ENCODE data around the gene ACTL6B.

DNA sequence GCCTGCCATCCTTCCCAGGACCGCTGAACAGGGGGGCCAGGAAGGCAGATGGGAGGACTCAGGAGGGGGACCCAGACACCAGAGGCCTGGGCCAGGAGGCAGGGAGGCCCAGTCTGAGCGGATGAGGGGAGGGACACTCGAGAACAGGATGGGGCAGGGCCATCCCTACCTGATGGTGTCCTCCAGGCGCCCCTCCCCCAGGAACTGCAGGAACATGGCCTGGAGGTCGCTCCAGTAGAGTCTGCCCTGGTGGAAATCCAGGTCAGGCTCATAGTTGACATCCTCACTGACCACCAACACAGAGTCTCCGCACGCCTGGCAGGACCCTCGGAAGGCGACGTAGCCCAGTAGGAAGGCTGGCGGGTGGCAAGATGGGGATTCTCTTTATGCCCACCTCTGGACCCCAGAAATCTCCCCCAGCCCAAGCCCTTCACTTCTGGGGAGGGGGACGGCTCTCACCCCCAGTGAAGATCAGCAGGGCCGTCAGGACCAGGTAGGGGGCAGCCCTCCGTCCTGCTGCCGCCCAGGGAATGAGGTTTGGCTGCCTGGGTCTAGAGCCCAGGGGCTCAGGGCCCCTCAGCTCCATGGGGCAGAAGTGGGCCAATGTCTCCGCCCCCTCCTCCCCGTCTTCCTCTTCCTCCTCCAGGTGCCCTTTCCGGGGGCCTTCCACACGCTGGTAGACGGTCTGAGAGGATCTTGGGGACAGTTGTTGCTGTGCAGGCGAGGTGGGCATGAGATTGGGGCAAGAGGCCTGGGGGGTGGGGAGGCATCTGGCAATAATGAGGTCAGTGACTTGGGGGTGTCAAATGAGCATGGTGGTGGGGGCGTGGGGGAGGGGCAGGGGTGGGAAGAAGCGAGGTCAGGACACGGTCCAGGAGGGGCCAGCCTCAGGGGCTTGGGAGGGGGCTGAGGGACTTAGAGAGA, 15.5 kb downstream of the ACTL6B start:
- TF ChIP-seq, protein P1, sequence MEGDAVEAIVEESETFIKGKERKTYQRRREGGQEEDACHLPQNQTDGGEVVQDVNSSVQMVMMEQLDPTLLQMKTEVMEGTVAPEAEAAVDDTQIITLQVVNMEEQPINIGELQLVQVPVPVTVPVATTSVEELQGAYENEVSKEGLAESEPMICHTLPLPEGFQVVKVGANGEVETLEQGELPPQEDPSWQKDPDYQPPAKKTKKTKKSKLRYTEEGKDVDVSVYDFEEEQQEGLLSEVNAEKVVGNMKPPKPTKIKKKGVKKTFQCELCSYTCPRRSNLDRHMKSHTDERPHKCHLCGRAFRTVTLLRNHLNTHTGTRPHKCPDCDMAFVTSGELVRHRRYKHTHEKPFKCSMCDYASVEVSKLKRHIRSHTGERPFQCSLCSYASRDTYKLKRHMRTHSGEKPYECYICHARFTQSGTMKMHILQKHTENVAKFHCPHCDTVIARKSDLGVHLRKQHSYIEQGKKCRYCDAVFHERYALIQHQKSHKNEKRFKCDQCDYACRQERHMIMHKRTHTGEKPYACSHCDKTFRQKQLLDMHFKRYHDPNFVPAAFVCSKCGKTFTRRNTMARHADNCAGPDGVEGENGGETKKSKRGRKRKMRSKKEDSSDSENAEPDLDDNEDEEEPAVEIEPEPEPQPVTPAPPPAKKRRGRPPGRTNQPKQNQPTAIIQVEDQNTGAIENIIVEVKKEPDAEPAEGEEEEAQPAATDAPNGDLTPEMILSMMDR (IDR thresholded peaks at IDR 0.05) = no peak
- TF ChIP-seq POLR2A (IDR thresholded peaks at IDR 0.05) = no peak
